GM19324 (cell line): ENCODE measurements around the gene ZPR1.
"Not testable (repeated sequence)": the region's sequence is repeated elsewhere in the genome, so short reads cannot be mapped to it uniquely, and the experiment has no call there.

Experiments
- ATAC-seq: cut with Tn5 transposase; IDR thresholded peaks from one replicate; pipeline ENCODE4 v1.9.1; 2021; ENCODE audit warnings: mild to moderate bottlenecking, moderate library complexity; ENCODE audit not compliant: unreplicated experiment, low FRiP score

Gene ZPR1, protein sequence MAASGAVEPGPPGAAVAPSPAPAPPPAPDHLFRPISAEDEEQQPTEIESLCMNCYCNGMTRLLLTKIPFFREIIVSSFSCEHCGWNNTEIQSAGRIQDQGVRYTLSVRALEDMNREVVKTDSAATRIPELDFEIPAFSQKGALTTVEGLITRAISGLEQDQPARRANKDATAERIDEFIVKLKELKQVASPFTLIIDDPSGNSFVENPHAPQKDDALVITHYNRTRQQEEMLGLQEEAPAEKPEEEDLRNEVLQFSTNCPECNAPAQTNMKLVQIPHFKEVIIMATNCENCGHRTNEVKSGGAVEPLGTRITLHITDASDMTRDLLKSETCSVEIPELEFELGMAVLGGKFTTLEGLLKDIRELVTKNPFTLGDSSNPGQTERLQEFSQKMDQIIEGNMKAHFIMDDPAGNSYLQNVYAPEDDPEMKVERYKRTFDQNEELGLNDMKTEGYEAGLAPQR

GRCh38 chr11:116787786-116788486, at the start of gene ZPR1:
Gene ZPR1, minus strand, starts transcription at chr11:116788023. Its CDS starts 33 bp downstream, at chr11:116787990.
- ATAC-seq = peak; percentile 73

- no peak for ATAC-seq
Observed at GRCh38 chr11:116836632-116836991, 48.8 kb upstream of the ZPR1 start.

DNA sequence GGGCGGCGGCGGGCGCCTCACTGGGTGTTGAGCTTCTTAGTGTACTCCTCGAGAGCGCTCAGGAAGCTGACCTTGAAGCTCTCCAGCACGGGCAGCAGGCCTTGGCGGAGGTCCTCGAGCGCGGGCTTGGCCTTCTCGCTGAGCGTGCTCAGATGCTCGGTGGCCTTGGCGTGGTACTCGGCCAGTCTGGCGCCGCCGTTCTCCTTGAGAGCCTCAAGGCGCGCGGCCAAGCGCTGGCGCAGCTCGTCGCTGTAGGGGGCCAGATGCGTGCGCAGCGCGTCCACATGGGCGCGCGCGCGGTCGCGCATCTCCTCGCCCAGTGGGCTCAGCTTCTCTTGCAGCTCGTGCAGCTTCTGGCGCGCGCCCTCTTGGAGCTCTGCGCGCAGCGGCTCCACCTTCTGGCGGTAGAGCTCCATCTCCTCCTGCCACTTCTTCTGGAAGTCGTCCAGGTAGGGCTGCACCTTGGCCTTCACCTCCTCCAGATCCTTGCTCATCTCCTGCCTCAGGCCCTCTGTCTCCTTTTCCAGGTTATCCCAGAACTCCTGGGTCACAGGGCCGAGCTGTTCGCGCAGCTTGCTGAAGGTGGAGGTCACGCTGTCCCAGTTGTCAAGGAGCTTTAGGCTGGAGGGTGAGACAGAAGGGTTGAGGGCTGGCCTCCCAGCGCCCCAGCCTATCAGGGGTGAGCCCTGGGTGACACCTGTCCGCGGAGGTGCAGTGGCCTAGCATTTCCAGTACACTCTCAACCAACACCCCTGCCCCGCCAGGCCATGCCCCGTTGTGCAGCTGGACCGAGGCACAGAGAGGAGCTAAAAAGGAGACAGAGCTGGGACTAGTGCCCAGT, 48.2 kb upstream of the ZPR1 start:
- peak; percentile 63 for ATAC-seq

GRCh38 chr11:116835042-116835772, 47.4 kb upstream of the ZPR1 start:
- no peak for ATAC-seq

GRCh38 chr11:116834535-116835041, 46.8 kb upstream of the ZPR1 start:
- ATAC-seq = not testable (repeated sequence)

DNA sequence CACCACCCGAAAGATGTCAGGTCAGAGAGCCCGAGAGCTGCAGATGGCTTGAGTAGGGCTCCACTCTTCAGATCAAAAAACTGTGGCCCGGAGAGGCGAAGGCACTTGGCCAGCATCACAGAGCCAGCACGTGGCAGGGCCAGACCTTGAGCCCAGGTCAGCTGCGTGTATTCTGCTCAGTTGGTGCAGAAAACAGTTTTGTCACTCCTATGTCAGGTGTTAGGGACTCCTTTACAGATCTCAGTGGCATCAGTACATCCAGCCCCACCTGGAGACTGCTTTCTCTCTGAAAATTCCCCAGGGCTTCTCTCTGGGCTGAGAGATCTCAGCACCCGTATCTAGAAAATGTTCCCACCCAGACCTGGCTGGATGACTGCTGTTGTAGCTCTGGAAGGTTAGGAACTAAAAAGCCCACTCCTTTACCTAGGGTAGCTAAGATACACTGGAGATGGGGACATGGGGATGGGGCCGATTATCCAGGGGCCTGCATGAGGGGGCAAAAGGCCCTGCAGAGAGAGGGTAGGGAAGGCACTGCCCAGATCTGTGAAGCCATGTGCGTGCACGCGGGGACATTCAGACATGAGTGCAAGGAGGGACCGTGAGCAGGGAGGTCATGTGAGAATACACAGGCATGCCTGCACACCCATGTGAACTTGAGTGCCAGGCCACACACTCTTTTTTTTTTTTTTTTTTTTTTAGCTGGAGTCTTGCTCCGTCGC, 46.2 kb upstream of the ZPR1 start:
- no peak for ATAC-seq

GRCh38 chr11:116833491-116833815, 45.6 kb upstream of the ZPR1 start:
- no peak for ATAC-seq

DNA sequence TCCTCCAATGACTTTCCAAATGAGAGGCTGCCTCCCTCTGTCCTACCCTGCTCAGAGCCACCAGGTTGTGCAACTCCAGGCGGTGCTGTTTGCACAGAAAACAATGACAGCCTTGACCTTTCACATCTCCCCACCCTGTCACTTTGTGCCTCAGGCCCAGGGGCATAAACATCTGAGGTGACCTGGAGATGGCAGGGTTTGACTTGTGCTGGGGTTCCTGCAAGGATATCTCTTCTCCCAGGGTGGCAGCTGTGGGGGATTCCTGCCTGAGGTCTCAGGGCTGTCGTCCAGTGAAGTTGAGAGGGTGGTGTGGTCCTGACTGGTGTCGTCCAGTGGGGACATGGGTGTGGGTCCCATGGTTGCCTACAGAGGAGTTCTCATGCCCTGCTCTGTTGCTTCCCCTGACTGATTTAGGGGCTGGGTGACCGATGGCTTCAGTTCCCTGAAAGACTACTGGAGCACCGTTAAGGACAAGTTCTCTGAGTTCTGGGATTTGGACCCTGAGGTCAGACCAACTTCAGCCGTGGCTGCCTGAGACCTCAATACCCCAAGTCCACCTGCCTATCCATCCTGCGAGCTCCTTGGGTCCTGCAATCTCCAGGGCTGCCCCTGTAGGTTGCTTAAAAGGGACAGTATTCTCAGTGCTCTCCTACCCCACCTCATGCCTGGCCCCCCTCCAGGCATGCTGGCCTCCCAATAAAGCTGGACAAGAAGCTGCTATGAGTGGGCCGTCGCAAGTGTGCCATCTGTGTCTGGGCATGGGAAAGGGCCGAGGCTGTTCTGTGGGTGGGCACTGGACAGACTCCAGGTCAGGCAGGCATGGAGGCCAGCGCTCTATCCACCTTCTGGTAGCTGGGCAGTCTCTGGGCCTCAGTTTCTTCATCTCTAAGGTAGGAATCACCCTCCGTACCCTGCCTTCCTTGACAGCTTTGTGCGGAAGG, 44.8 kb upstream of the ZPR1 start:
- no peak for ATAC-seq

DNA sequence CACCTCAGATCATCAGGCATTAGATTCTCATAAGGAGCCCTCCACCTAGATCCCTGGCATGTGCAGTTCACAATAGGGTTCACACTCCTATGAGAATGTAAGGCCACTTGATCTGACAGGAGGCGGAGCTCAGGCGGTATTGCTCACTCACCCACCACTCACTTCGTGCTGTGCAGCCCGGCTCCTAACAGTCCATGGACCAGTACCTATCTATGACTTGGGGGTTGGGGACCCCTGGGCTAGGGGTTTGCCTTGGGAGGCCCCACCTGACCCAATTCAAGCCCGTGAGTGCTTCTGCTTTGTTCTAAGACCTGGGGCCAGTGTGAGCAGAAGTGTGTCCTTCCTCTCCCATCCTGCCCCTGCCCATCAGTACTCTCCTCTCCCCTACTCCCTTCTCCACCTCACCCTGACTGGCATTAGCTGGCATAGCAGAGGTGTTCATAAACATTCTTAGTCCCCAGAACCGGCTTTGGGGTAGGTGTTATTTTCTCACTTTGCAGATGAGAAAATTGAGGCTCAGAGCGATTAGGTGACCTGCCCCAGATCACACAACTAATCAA, 44.0 kb upstream of the ZPR1 start:
- ATAC-seq = no peak

- ATAC-seq = no peak
Observed at GRCh38 chr11:116830184-116830912, 42.5 kb upstream of the ZPR1 start.

GRCh38 chr11:116829525-116830183, 41.8 kb upstream of the ZPR1 start, which contains the start of gene APOC3:
Gene APOC3, plus strand, starts transcription at chr11:116829907. Its CDS starts 676 bp downstream, at chr11:116830583.
- no peak for ATAC-seq

- ATAC-seq = no peak
Observed at GRCh38 chr11:116828632-116829524, 41.1 kb upstream of the ZPR1 start.

DNA sequence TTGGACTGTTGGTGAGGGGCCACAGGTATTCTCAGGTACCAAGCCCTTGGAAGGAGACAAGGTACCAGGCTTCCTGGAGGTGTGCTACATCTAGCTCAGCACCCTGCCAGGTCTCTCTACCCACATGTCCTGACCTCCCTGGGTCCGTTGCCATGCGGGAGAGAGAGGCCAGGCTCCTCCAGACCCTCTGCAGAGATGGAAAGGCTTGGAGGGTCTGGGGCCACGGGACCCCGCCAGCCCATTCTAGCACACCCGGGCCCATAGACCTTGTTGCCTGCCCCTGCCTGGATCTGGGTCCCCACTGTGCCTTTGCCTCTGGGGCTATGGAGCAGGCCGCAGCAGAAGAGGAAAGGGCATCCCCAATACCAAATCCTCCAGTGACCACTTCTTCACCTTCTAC, 39.6 kb upstream of the ZPR1 start:
- ATAC-seq = no peak

DNA sequence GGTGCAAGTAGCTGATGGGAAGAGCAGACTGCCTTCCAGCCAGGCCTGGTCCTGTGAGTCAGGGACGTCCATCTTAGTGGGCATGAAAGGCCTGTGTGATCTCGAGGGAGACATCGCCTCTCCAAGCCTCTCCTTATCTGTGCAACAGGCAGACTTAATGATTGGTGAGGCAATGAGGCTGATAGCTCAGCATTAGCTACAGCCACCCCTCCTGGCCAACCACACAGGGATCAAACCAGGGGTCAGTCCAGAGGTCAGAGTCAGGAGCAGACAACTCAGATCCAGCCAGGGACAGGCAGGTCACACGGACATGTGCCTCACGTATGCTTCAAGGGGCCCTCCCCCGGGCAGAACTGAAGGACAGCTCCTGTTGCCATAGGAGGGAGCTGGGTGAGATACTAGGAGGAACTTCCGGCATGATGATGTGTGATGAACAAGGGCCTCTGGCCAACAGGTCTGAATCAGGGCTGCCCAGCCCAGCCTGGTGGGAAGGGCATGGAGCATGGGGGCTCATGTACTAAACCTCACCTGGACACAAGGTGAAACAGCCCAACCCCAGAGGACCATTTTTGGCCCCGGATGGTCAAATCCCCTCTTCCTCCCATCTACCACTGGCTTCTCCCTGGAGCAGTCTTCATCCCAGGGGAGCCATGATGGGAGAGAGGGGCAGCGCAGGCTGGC, 39.1 kb upstream of the ZPR1 start:
- no peak for ATAC-seq
